Kidney epithelial cell (primary cell): ENCODE results near the gene KRT28. TPM values are rescaled to one million over a fixed set of nuclear protein-coding genes. Genes with fewer than 3 reads are reported as not detected.
A peak's percentile ranks its signal among the peaks of the same experiment; 100 is the strongest.
"Not testable (repeated sequence)": the region's sequence is repeated elsewhere in the genome, so short reads cannot be mapped to it uniquely, and the experiment has no call there.

Experiments
- DNase-seq: peaks from one replicate; pipeline ENCODE4 v3.0.0-alpha.2; 2010; ENCODE audit warnings: low read depth
- H3K27me3 ChIP-seq: 2 replicates; pipeline ENCODE4 v1.6.0; 2011; ENCODE audit warnings: low read length; ENCODE audit not compliant: control insufficient read depth, insufficient read depth
- H3K36me3 ChIP-seq: 2 replicates; pipeline ENCODE4 v1.5.1; 2011; ENCODE audit warnings: low read length; ENCODE audit not compliant: control insufficient read depth, insufficient read depth
- H3K4me3 ChIP-seq: 2 replicates; pipeline ENCODE4 v1.5.1; 2011; ENCODE audit warnings: low read depth, mild to moderate bottlenecking, control low read depth, low read length
- CTCF ChIP-seq: IDR thresholded peaks from 2 replicates; pipeline ENCODE4 v1.5.1; 2011; ENCODE audit warnings: mild to moderate bottlenecking, moderate library complexity, low read length, control low read depth, inconsistent platforms; ENCODE audit not compliant: insufficient read depth, poor library complexity, severe bottlenecking
- total RNA-seq: library from RNA; depleted of rRNA; stranded (reverse); fragments of >200 nt; gene quantifications from 2 replicates; pipeline ENCODE4 v1.2.3, GENCODE V29; 2015

KRT28 gene
- total RNA-seq, 1 donor from 2014 or later, result not detected

- DNase-seq, result no peak
- TF ChIP-seq CTCF, result no peak
- H3K27me3 ChIP-seq, result no peaks in the 10 kb centered on the region
- H3K4me3 ChIP-seq, result peak overlapping the region; percentile 60
- peaks cover 2% of the 10 kb centered on the region for H3K36me3 ChIP-seq
Measured at GRCh38 chr17:40818343-40818732, 18.6 kb upstream of the KRT28 start.

- no peak for TF ChIP-seq CTCF
- H3K4me3 ChIP-seq, result no peak overlapping the region
- H3K27me3 ChIP-seq, result no peaks in the 10 kb centered on the region
- H3K36me3 ChIP-seq, result peaks cover 2% of the 10 kb centered on the region
- no peak for DNase-seq
Measured at GRCh38 chr17:40817103-40817682, 17.4 kb upstream of the KRT28 start.

GRCh38 chr17:40816569-40816968, 16.8 kb upstream of the KRT28 start:
- Histone ChIP-seq H3K27me3 (no peaks in the 10 kb centered on the region), H3K36me3 (peaks cover 2% of the 10 kb centered on the region), H3K4me3 (no peak overlapping the region)
- TF ChIP-seq CTCF, result no peak
- DNase-seq, result no peak

GRCh38 chr17:40815381-40815780, 15.6 kb upstream of the KRT28 start:
- no peaks in the 10 kb centered on the region for H3K27me3 ChIP-seq
- no peak overlapping the region for H3K4me3 ChIP-seq
- no peak for TF ChIP-seq CTCF
- peaks cover 2% of the 10 kb centered on the region for H3K36me3 ChIP-seq
- no peak for DNase-seq

GRCh38 chr17:40814657-40815056, 14.9 kb upstream of the KRT28 start:
- H3K4me3 ChIP-seq, H3K36me3 ChIP-seq, DNase-seq, H3K27me3 ChIP-seq: not testable (repeated sequence)

- TF ChIP-seq CTCF, result no peak
- Histone ChIP-seq H3K27me3 (no peaks in the 10 kb centered on the region), H3K36me3 (peaks cover 2% of the 10 kb centered on the region), H3K4me3 (no peak overlapping the region)
- DNase-seq, result peak; percentile 10
Measured at GRCh38 chr17:40813804-40814203, 14.0 kb upstream of the KRT28 start.
